Fibroblast of peridontal ligament (primary cell): ENCODE measurements around the gene KLHL8.

Source experiments
- DNase-seq: peaks from one replicate; pipeline ENCODE4 v3.0.0-alpha.2; 2010; ENCODE audit errors: extremely low read depth

The KLHL8 gene

GRCh38 chr4:87220094-87220822 is at the start of gene KLHL8:
KLHL8 (minus strand) TSS chr4:87220618; CDS start chr4:87195539, 25,079 bp downstream.
- peak; percentile 70 for DNase-seq

- DNase-seq, result peak; percentile 63
These were observed 49.7 kb upstream of the KLHL8 start for GRCh38 chr4:87270144-87270543.

- no peak for DNase-seq
These were observed 48.0 kb upstream of the KLHL8 start for GRCh38 chr4:87268411-87268810.

- no peak for DNase-seq
These were observed 46.6 kb upstream of the KLHL8 start for GRCh38 chr4:87266986-87267385.

- no peak for DNase-seq
These were observed 42.5 kb upstream of the KLHL8 start for GRCh38 chr4:87262886-87263285.

GRCh38 chr4:87260477-87260876 is 40.1 kb upstream of the KLHL8 start:
- DNase-seq, result no peak

GRCh38 chr4:87258677-87259076 is 38.3 kb upstream of the KLHL8 start:
- no peak for DNase-seq

- no peak for DNase-seq
These were observed 37.1 kb upstream of the KLHL8 start for GRCh38 chr4:87257523-87257922.

- DNase-seq, result no peak
These were observed 35.3 kb upstream of the KLHL8 start for GRCh38 chr4:87255755-87256154.

- no peak for DNase-seq
These were observed 30.7 kb upstream of the KLHL8 start for GRCh38 chr4:87251106-87251505.

- DNase-seq, result no peak
These were observed 29.9 kb upstream of the KLHL8 start for GRCh38 chr4:87250294-87250693.

- DNase-seq, result no peak
These were observed 29.1 kb upstream of the KLHL8 start for GRCh38 chr4:87249332-87250019.

GRCh38 chr4:87243426-87244053 is 23.1 kb upstream of the KLHL8 start:
- DNase-seq, result no peak

- no peak for DNase-seq
These were observed 20.9 kb upstream of the KLHL8 start for GRCh38 chr4:87241336-87241735.

GRCh38 chr4:87240341-87240740 is 19.9 kb upstream of the KLHL8 start:
- no peak for DNase-seq

- no peak for DNase-seq
These were observed 19.4 kb upstream of the KLHL8 start for GRCh38 chr4:87239821-87240220.

- no peak for DNase-seq
These were observed 18.8 kb upstream of the KLHL8 start for GRCh38 chr4:87239194-87239593.

- no peak for DNase-seq
These were observed 16.4 kb upstream of the KLHL8 start for GRCh38 chr4:87236861-87237260.

GRCh38 chr4:87235020-87235671 is 14.7 kb upstream of the KLHL8 start:
- DNase-seq, result peak; percentile 20

- DNase-seq, result no peak
These were observed 11.8 kb upstream of the KLHL8 start for GRCh38 chr4:87232216-87232615.

- no peak for DNase-seq
These were observed 10.4 kb upstream of the KLHL8 start for GRCh38 chr4:87230806-87231205.

GRCh38 chr4:87229979-87230378 is 9.6 kb upstream of the KLHL8 start:
- DNase-seq, result no peak
